Ishikawa (cell line): Measurements from ENCODE around the gene CKM.

Experiments used
- CEBPB ChIP-seq: IDR thresholded peaks from 2 replicates; pipeline ENCODE4 v1.6.1; 2012
- CREB1 ChIP-seq: IDR thresholded peaks from 2 replicates; pipeline ENCODE4 v1.6.1; 2012; ENCODE audit warnings: low read depth
- EGR1 ChIP-seq: IDR thresholded peaks from 2 replicates; pipeline ENCODE4 v1.6.1; 2012
- EP300 ChIP-seq: IDR thresholded peaks from 2 replicates; pipeline ENCODE4 v1.6.1; 2012; ENCODE audit warnings: borderline replicate concordance
- FOXM1 ChIP-seq: IDR thresholded peaks from 2 replicates; pipeline ENCODE4 v1.6.1; 2012; ENCODE audit warnings: low read depth, borderline replicate concordance
- NFIC ChIP-seq: IDR thresholded peaks from 2 replicates; pipeline ENCODE4 v1.6.1; 2012
- RAD21 ChIP-seq: IDR thresholded peaks from 2 replicates; pipeline ENCODE4 v1.6.1; 2012; ENCODE audit warnings: low read depth
- TAF1 ChIP-seq: IDR thresholded peaks from 2 replicates; pipeline ENCODE4 v1.6.1; 2012; ENCODE audit warnings: low read depth, mild to moderate bottlenecking
- TCF12 ChIP-seq: IDR thresholded peaks from 2 replicates; pipeline ENCODE4 v1.6.1; 2012; ENCODE audit warnings: low read depth
- TEAD4 ChIP-seq: IDR thresholded peaks from 2 replicates; pipeline ENCODE4 v1.6.1; 2012
- YY1 ChIP-seq: IDR thresholded peaks from 2 replicates; pipeline ENCODE4 v1.6.1; 2012; ENCODE audit warnings: low read depth
- ZBTB7A ChIP-seq: IDR thresholded peaks from 2 replicates; pipeline ENCODE4 v1.6.1; 2012; ENCODE audit warnings: low read depth
- TF ChIP-seq, protein P1 (sequence below): IDR thresholded peaks from 2 replicates; pipeline ENCODE4 v1.6.1; 2012
- TF ChIP-seq, protein P2 (sequence below): IDR thresholded peaks from 2 replicates; pipeline ENCODE4 v1.6.1; 2012
- TF ChIP-seq, protein P3 (sequence below): IDR thresholded peaks from 2 replicates; pipeline ENCODE4 v1.6.1; 2012; ENCODE audit warnings: low read depth, mild to moderate bottlenecking

The CKM gene

GRCh38 chr19:45357445-45357783 is 34.7 kb upstream of the CKM start:
- TF ChIP-seq TCF12 (no peak), EGR1 (no peak), EP300 (no peak), TEAD4 (no peak), CEBPB (no peak), TAF1 (no peak), NFIC (no peak), RAD21 (no peak), FOXM1 (no peak), ZBTB7A (no peak), YY1 (no peak), CREB1 (no peak)
- TF ChIP-seq, protein P1, sequence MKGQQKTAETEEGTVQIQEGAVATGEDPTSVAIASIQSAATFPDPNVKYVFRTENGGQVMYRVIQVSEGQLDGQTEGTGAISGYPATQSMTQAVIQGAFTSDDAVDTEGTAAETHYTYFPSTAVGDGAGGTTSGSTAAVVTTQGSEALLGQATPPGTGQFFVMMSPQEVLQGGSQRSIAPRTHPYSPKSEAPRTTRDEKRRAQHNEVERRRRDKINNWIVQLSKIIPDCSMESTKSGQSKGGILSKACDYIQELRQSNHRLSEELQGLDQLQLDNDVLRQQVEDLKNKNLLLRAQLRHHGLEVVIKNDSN = no peak
- TF ChIP-seq, protein P2, sequence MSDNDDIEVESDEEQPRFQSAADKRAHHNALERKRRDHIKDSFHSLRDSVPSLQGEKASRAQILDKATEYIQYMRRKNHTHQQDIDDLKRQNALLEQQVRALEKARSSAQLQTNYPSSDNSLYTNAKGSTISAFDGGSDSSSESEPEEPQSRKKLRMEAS = no peak
- TF ChIP-seq, protein P3, sequence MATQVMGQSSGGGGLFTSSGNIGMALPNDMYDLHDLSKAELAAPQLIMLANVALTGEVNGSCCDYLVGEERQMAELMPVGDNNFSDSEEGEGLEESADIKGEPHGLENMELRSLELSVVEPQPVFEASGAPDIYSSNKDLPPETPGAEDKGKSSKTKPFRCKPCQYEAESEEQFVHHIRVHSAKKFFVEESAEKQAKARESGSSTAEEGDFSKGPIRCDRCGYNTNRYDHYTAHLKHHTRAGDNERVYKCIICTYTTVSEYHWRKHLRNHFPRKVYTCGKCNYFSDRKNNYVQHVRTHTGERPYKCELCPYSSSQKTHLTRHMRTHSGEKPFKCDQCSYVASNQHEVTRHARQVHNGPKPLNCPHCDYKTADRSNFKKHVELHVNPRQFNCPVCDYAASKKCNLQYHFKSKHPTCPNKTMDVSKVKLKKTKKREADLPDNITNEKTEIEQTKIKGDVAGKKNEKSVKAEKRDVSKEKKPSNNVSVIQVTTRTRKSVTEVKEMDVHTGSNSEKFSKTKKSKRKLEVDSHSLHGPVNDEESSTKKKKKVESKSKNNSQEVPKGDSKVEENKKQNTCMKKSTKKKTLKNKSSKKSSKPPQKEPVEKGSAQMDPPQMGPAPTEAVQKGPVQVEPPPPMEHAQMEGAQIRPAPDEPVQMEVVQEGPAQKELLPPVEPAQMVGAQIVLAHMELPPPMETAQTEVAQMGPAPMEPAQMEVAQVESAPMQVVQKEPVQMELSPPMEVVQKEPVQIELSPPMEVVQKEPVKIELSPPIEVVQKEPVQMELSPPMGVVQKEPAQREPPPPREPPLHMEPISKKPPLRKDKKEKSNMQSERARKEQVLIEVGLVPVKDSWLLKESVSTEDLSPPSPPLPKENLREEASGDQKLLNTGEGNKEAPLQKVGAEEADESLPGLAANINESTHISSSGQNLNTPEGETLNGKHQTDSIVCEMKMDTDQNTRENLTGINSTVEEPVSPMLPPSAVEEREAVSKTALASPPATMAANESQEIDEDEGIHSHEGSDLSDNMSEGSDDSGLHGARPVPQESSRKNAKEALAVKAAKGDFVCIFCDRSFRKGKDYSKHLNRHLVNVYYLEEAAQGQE = no peak

- TF ChIP-seq RAD21 = no peak
- TF ChIP-seq YY1 = no peak
- TF ChIP-seq, protein P1 = no peak
- TF ChIP-seq, protein P3 = no peak
- no peak for TF ChIP-seq TAF1
- no peak for TF ChIP-seq CEBPB
- TF ChIP-seq CREB1 = no peak
- TF ChIP-seq NFIC = no peak
- no peak for TF ChIP-seq EGR1
- TF ChIP-seq, protein P2 = no peak
Observed at GRCh38 chr19:45356760-45357444, 34.2 kb upstream of the CKM start.

DNA sequence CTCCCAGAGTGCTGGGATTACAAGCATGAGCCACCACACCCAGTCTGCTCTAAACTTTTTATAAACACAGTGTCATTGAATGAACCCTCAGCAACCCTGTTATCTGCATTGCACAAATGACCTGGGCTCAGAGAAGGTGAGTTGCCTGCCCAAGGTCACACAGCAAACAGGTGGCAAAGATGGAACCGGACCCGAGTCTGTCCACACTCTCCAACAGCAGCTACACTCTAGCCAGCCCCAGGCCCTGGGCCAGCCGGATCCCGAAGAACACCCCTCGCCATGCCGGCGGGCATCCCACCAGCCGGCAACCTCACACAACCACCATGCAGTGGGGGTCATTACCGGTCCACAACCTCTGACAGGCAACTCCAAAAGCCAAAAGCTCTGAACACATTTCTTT is 33.2 kb upstream of the CKM start:
- no peak for TF ChIP-seq TEAD4
- TF ChIP-seq, protein P1 = no peak

GRCh38 chr19:45355402-45355801 is 32.7 kb upstream of the CKM start:
- TF ChIP-seq EP300 (no peak), EGR1 (no peak), TCF12 (no peak), YY1 (no peak), FOXM1 (no peak), RAD21 (no peak), TEAD4 (no peak)
- TF ChIP-seq, protein P3 = no peak
- TF ChIP-seq, protein P1 = no peak
